ENCODE measurements around the gene NUDT15.

The NUDT15 gene

DNA sequence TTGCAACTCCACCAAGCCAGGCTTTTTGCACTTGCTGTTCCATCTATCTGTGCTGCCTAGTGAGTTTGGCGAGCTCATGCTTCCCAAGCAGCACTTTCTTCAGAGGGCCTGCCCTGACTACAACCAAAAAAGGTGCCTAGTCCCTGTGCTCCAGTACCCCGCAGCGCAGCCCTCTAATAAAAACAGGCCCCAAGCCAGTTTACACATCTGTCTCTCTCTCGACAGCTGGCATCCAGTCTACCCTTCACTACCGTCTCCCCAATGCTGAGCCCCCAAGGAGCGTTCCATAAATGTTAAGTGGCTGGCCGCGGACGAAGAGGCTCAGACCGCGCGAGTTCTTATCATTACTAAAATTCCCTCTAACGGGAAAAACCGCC lies 56.9 kb downstream of the NUDT15 start:
- Histone ChIP-seq H3K27me3 (ENCODE audit: insufficient read depth, low read depth, severe bottlenecking) (no peaks in the 10 kb centered on the region), H3K9me3 (ENCODE audit: severe bottlenecking) (no peaks in the 10 kb centered on the region), H3K27ac (peak overlapping the region; percentile 86), H3K36me3 (no peaks in the 10 kb centered on the region), H3K4me3 (ENCODE audit: low read depth, low read length) (peak overlapping the region; percentile 85)
- no peak for DNase-seq
- TF ChIP-seq, protein P1, sequence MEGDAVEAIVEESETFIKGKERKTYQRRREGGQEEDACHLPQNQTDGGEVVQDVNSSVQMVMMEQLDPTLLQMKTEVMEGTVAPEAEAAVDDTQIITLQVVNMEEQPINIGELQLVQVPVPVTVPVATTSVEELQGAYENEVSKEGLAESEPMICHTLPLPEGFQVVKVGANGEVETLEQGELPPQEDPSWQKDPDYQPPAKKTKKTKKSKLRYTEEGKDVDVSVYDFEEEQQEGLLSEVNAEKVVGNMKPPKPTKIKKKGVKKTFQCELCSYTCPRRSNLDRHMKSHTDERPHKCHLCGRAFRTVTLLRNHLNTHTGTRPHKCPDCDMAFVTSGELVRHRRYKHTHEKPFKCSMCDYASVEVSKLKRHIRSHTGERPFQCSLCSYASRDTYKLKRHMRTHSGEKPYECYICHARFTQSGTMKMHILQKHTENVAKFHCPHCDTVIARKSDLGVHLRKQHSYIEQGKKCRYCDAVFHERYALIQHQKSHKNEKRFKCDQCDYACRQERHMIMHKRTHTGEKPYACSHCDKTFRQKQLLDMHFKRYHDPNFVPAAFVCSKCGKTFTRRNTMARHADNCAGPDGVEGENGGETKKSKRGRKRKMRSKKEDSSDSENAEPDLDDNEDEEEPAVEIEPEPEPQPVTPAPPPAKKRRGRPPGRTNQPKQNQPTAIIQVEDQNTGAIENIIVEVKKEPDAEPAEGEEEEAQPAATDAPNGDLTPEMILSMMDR (IDR thresholded peaks at IDR 0.05; ENCODE audit: low read depth, low read length): no peak

DNA sequence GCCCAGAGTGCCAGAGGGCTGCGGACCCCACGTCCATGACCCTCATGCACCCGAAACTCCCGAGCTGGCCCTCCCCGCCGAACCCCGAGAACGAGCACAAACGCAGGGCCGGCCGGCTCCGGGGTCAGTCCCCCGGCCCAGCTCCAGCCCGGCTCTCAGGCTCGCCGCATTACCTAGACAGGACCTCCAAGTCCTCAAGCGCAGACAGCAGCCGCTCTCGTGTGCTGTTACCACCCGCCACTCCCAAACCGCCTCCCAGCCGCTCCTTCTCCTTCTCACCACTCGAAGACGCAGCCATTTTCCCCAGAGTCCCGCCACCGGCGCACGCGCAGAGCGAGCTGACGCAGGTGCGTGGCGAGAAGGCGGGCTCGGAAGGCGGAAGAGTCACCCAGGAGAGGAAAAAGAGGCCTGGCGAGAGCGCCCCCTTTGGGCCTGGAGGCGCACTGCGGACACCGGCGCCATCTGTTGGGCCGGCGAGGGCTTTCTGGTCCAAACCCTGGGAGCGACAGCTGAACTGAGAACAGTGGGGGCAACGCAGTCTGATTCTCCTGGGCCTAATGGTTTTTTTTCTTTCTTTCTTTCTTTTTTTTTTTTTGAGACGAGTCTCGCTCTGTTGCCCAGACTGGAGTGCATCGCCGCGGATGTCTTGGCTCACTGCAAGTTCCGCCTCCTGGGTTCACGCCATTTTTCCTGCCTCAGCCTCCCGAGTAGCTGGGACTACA lies 57.4 kb downstream of the NUDT15 start, which contains the start of gene MED4:
Gene MED4 (minus strand): TSS at position 324 of the 722 bp plus-strand sequence. CDS start 26 bp downstream, at position 298.
- DNase-seq: peak; percentile 89
- H3K27ac ChIP-seq: peak within 1 kb of the TSS; percentile 86
- H3K9me3 ChIP-seq (ENCODE audit: severe bottlenecking): no peaks in the 10 kb centered on the region
- H3K27me3 ChIP-seq (ENCODE audit: insufficient read depth, low read depth, severe bottlenecking): no peaks in the 10 kb centered on the region
- TF ChIP-seq, protein P1 (IDR thresholded peaks at IDR 0.05; ENCODE audit: low read depth, low read length): peak; percentile 90
- H3K4me3 ChIP-seq (ENCODE audit: low read depth, low read length): peak within 1 kb of the TSS; percentile 85
- no peaks in the 10 kb centered on the region for H3K36me3 ChIP-seq

DNA sequence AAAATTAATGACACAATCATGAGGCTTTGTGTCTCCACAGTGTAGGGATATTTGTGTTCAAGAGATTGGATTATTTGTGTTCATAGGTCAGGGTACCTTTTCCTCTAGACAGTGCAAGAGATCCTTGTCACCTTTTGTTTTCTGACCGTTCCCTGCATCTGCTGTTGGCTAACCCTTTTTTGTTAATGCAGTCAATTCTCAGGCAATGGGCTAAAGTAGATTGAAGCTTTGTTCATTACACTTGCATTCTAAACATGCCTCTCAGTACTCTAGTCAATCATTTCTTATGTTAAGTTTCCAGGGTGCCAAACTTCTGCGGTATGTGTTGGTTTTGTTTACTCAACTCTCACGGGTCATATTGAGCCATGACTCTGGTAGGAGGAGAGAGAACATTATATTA lies 59.1 kb downstream of the NUDT15 start:
- no peaks in the 10 kb centered on the region for H3K9me3 ChIP-seq (ENCODE audit: severe bottlenecking)
- no peaks in the 10 kb centered on the region for H3K27me3 ChIP-seq (ENCODE audit: insufficient read depth, low read depth, severe bottlenecking)
- no peak overlapping the region for H3K4me3 ChIP-seq (ENCODE audit: low read depth, low read length)
- DNase-seq: no peak
- TF ChIP-seq, protein P1 (IDR thresholded peaks at IDR 0.05; ENCODE audit: low read depth, low read length): no peak
- no peak overlapping the region for H3K27ac ChIP-seq
- H3K36me3 ChIP-seq: no peaks in the 10 kb centered on the region
